Measurements from ENCODE around the gene RABL2A.
"Not testable (repeated sequence)": the region's sequence is repeated elsewhere in the genome, so short reads cannot be mapped to it uniquely, and the experiment has no call there.

Gene RABL2A

GRCh38 chr2:113626616-113627330 lies at the start of gene RABL2A:
Gene RABL2A, plus strand, starts transcription at chr2:113627266. Its CDS starts 1,341 bp downstream, at chr2:113628607.
- in situ Hi-C loops (cut with HindIII; ENCODE audit: low sequenced_read_pairs), result not testable (repeated sequence)
- peak within 1 kb of the TSS; percentile 47 for H3K4me3 ChIP-seq (ENCODE audit: low read depth, low read length)
- DNase-seq (ENCODE audit: low read depth), result peak; percentile 40

GRCh38 chr2:113578508-113578907 lies 48.6 kb upstream of the RABL2A start:
- DNase-seq (ENCODE audit: low read depth); in situ Hi-C loops (cut with HindIII; ENCODE audit: low sequenced_read_pairs); H3K4me3 ChIP-seq (ENCODE audit: low read depth, low read length): not testable (repeated sequence)

GRCh38 chr2:113582473-113582872 lies 44.6 kb upstream of the RABL2A start:
- H3K4me3 ChIP-seq (ENCODE audit: low read depth, low read length); DNase-seq (ENCODE audit: low read depth); in situ Hi-C loops (cut with HindIII; ENCODE audit: low sequenced_read_pairs): not testable (repeated sequence)

GRCh38 chr2:113583521-113584225 lies 43.4 kb upstream of the RABL2A start:
- in situ Hi-C loops (cut with HindIII; ENCODE audit: low sequenced_read_pairs); DNase-seq (ENCODE audit: low read depth): not testable (repeated sequence)
- H3K4me3 ChIP-seq (ENCODE audit: low read depth, low read length), result peak overlapping the region; percentile 55

GRCh38 chr2:113584311-113585092 lies 42.6 kb upstream of the RABL2A start:
- in situ Hi-C loops (cut with HindIII; ENCODE audit: low sequenced_read_pairs); DNase-seq (ENCODE audit: low read depth): not testable (repeated sequence)
- peak overlapping the region; percentile 55 for H3K4me3 ChIP-seq (ENCODE audit: low read depth, low read length)

GRCh38 chr2:113587201-113587600 lies 39.9 kb upstream of the RABL2A start:
- TF ChIP-seq CTCF (IDR thresholded peaks at IDR 0.05; ENCODE audit: low read depth, low read length, missing control alignments), result peak; percentile 49
- H3K4me3 ChIP-seq (ENCODE audit: low read depth, low read length); DNase-seq (ENCODE audit: low read depth); in situ Hi-C loops (cut with HindIII; ENCODE audit: low sequenced_read_pairs): not testable (repeated sequence)

GRCh38 chr2:113589591-113589990 lies 37.5 kb upstream of the RABL2A start:
- in situ Hi-C loops (cut with HindIII; ENCODE audit: low sequenced_read_pairs); DNase-seq (ENCODE audit: low read depth); H3K4me3 ChIP-seq (ENCODE audit: low read depth, low read length): not testable (repeated sequence)

- DNase-seq (ENCODE audit: low read depth); H3K4me3 ChIP-seq (ENCODE audit: low read depth, low read length); in situ Hi-C loops (cut with HindIII; ENCODE audit: low sequenced_read_pairs): not testable (repeated sequence)
Observed at GRCh38 chr2:113591926-113592325, 35.1 kb upstream of the RABL2A start.

- H3K4me3 ChIP-seq (ENCODE audit: low read depth, low read length); DNase-seq (ENCODE audit: low read depth); in situ Hi-C loops (cut with HindIII; ENCODE audit: low sequenced_read_pairs): not testable (repeated sequence)
Observed at GRCh38 chr2:113593280-113593679, 33.8 kb upstream of the RABL2A start.

- DNase-seq (ENCODE audit: low read depth); H3K4me3 ChIP-seq (ENCODE audit: low read depth, low read length); in situ Hi-C loops (cut with HindIII; ENCODE audit: low sequenced_read_pairs): not testable (repeated sequence)
Observed at GRCh38 chr2:113595725-113596124, 31.3 kb upstream of the RABL2A start.

GRCh38 chr2:113597164-113597563 lies 29.9 kb upstream of the RABL2A start:
- DNase-seq (ENCODE audit: low read depth); H3K4me3 ChIP-seq (ENCODE audit: low read depth, low read length); in situ Hi-C loops (cut with HindIII; ENCODE audit: low sequenced_read_pairs): not testable (repeated sequence)

- DNase-seq (ENCODE audit: low read depth); H3K4me3 ChIP-seq (ENCODE audit: low read depth, low read length); in situ Hi-C loops (cut with HindIII; ENCODE audit: low sequenced_read_pairs): not testable (repeated sequence)
Observed at GRCh38 chr2:113597572-113597971, 29.5 kb upstream of the RABL2A start.

GRCh38 chr2:113598180-113598579 lies 28.9 kb upstream of the RABL2A start:
- DNase-seq (ENCODE audit: low read depth); in situ Hi-C loops (cut with HindIII; ENCODE audit: low sequenced_read_pairs); H3K4me3 ChIP-seq (ENCODE audit: low read depth, low read length): not testable (repeated sequence)

GRCh38 chr2:113598738-113599137 lies 28.3 kb upstream of the RABL2A start:
- DNase-seq (ENCODE audit: low read depth); in situ Hi-C loops (cut with HindIII; ENCODE audit: low sequenced_read_pairs); H3K4me3 ChIP-seq (ENCODE audit: low read depth, low read length): not testable (repeated sequence)

GRCh38 chr2:113599208-113599607 lies 27.9 kb upstream of the RABL2A start:
- in situ Hi-C loops (cut with HindIII; ENCODE audit: low sequenced_read_pairs); H3K4me3 ChIP-seq (ENCODE audit: low read depth, low read length); DNase-seq (ENCODE audit: low read depth): not testable (repeated sequence)

Measured in astrocyte of the cerebellum (primary cell).